ENCODE results near the gene SYNDIG1. TPM values are rescaled to one million over a fixed set of nuclear protein-coding genes. Genes with fewer than 3 reads are reported as not detected.

The SYNDIG1 gene
- polyA plus RNA-seq, 1 donor from 2014 or later, result 0.22 TPM

- Histone ChIP-seq H3K9ac (ENCODE audit: low read length) (no peak overlapping the region), H3K4me2 (ENCODE audit: low read length) (no peak overlapping the region), H3K9me2 (ENCODE audit: insufficient read depth, low read length) (no peaks in the 10 kb centered on the region), H2AFZ (ENCODE audit: low read depth, low read length) (no peak overlapping the region), H4K20me1 (ENCODE audit: insufficient read depth) (no peaks in the 10 kb centered on the region), H3K9me3 (ENCODE audit: low read length) (no peaks in the 10 kb centered on the region), H3K27ac (ENCODE audit: low read length) (no peak overlapping the region), H3K36me3 (ENCODE audit: insufficient read depth, low read length) (no peaks in the 10 kb centered on the region), H3K27me3 (ENCODE audit: insufficient read depth, low read depth, low read length) (no peaks in the 10 kb centered on the region), H3K79me2 (replicated peaks; ENCODE audit: insufficient read depth, low read length) (no peaks in the 10 kb centered on the region), H3F3A (ENCODE audit: insufficient read depth, low read length, poor library complexity, severe bottlenecking) (no peaks in the 10 kb centered on the region), H3K4me3 (ENCODE audit: low read length) (no peak overlapping the region)
- TF ChIP-seq SMC3 (conservative IDR thresholded peaks at IDR 0.05; ENCODE audit: poor library complexity) (no peak), EP300 (conservative IDR thresholded peaks at IDR 0.05; ENCODE audit: poor library complexity, severe bottlenecking) (no peak), CTCF (IDR thresholded peaks at IDR 0.05; ENCODE audit: poor library complexity, severe bottlenecking) (no peak), EZH2 (IDR thresholded peaks at IDR 0.05; ENCODE audit: borderline replicate concordance, insufficient read depth, low read length, poor library complexity, severe bottlenecking) (no peak), POLR2AphosphoS5 (IDR thresholded peaks at IDR 0.05) (no peak), TAF1 (IDR thresholded peaks at IDR 0.05; ENCODE audit: low read depth) (no peak), REST (IDR thresholded peaks at IDR 0.05; ENCODE audit: borderline replicate concordance) (no peak), RAD21 (conservative IDR thresholded peaks at IDR 0.05) (no peak), MXI1 (conservative IDR thresholded peaks at IDR 0.05; ENCODE audit: poor library complexity, severe bottlenecking) (no peak)
These were observed 23.3 kb downstream of the SYNDIG1 start for GRCh38 chr20:24492698-24493097.

GRCh38 chr20:24493181-24493580 lies 23.8 kb downstream of the SYNDIG1 start:
- Histone ChIP-seq H3K27ac (ENCODE audit: low read length) (no peak overlapping the region), H3K4me3 (ENCODE audit: low read length) (no peak overlapping the region), H3K4me2 (ENCODE audit: low read length) (no peak overlapping the region), H3K79me2 (replicated peaks; ENCODE audit: insufficient read depth, low read length) (no peaks in the 10 kb centered on the region), H2AFZ (ENCODE audit: low read depth, low read length) (no peak overlapping the region), H3K9me2 (ENCODE audit: insufficient read depth, low read length) (no peaks in the 10 kb centered on the region), H3K9ac (ENCODE audit: low read length) (no peak overlapping the region), H3K36me3 (ENCODE audit: insufficient read depth, low read length) (no peaks in the 10 kb centered on the region), H4K20me1 (ENCODE audit: insufficient read depth) (no peaks in the 10 kb centered on the region), H3K9me3 (ENCODE audit: low read length) (no peaks in the 10 kb centered on the region), H3K27me3 (ENCODE audit: insufficient read depth, low read depth, low read length) (no peaks in the 10 kb centered on the region), H3F3A (ENCODE audit: insufficient read depth, low read length, poor library complexity, severe bottlenecking) (no peaks in the 10 kb centered on the region)
- TF ChIP-seq POLR2AphosphoS5 (IDR thresholded peaks at IDR 0.05) (no peak), REST (IDR thresholded peaks at IDR 0.05; ENCODE audit: borderline replicate concordance) (no peak), TAF1 (IDR thresholded peaks at IDR 0.05; ENCODE audit: low read depth) (no peak), EZH2 (IDR thresholded peaks at IDR 0.05; ENCODE audit: borderline replicate concordance, insufficient read depth, low read length, poor library complexity, severe bottlenecking) (no peak), RAD21 (conservative IDR thresholded peaks at IDR 0.05) (no peak), MXI1 (conservative IDR thresholded peaks at IDR 0.05; ENCODE audit: poor library complexity, severe bottlenecking) (no peak)
